ENCODE data around the gene VAV3.

DNA sequence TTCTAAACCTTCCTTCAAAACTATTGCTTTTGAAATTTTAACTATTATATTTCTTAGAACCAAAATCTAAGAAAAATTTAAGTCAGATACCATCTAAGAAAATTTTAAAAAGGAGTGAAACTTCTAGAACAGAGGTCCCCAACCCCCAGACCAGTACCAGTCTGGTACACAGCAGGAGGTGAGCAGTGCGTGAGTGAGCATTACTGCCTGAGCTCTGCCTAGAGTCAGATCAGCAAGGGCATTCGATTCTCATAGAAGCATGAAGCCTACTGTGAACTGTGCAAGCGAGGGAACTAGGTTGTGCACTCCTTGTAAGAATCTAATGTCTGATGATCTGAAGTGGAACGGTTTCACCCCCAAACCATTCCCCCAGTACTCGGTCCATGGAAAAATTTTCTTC is 106.7 kb downstream of the VAV3 start:
- TF ChIP-seq, protein P1, sequence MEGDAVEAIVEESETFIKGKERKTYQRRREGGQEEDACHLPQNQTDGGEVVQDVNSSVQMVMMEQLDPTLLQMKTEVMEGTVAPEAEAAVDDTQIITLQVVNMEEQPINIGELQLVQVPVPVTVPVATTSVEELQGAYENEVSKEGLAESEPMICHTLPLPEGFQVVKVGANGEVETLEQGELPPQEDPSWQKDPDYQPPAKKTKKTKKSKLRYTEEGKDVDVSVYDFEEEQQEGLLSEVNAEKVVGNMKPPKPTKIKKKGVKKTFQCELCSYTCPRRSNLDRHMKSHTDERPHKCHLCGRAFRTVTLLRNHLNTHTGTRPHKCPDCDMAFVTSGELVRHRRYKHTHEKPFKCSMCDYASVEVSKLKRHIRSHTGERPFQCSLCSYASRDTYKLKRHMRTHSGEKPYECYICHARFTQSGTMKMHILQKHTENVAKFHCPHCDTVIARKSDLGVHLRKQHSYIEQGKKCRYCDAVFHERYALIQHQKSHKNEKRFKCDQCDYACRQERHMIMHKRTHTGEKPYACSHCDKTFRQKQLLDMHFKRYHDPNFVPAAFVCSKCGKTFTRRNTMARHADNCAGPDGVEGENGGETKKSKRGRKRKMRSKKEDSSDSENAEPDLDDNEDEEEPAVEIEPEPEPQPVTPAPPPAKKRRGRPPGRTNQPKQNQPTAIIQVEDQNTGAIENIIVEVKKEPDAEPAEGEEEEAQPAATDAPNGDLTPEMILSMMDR (optimal IDR thresholded peaks at IDR 0.05 in 1 of 3, IDR thresholded peaks at IDR 0.05 in 1 of 3, conservative IDR thresholded peaks at IDR 0.05 in 1 of 3; ENCODE audit: extremely low read depth in 1 of 3, insufficient read depth in 2 of 3, low read length in 3 of 3) = no peak
- TF ChIP-seq EZH2 (IDR thresholded peaks at IDR 0.05; ENCODE audit: low read length) = no peak
